Heart left ventricle (tissue), 13 donors: ENCODE data around the gene LAMA3.

Experiments
- CTCF ChIP-seq, 12 donors: fragments of 200-600 bp; sonication (generic) in 4 of 12; IDR thresholded peaks; one replicate each; pipeline versions ENCODE4 v1.5.0 to v1.8.0; 2018 to 2022; ENCODE audit warnings: antibody characterized with exemption in 12 of 12, mild to moderate bottlenecking in 5 of 12
- POLR2A ChIP-seq, 2 donors: fragments of 450-650 bp; IDR thresholded peaks; one replicate each; pipeline ENCODE4 v1.6.1; 2017; ENCODE audit warnings: antibody characterized with exemption in 2 of 2, mild to moderate bottlenecking in 2 of 2, moderate library complexity in 2 of 2
- donor health status: ischemic (EF 13 %, LVEDD 7.1; RV severe dilation, severe dysfunction).
- donor health status: DM: no; HTN: yes; CAD: no.
- donor health status: DM: no; HTN: no; CAD: no.
- donor health status: ischemic (EF 25% LVEDD 6.9; RV normal size, moderate dysfunction).
- donor health status: ischemic (EF 25% LVEDD 5.7; RV mildly dilated, moderate dysfunction).
- donor health status: ischemic (EF 35%, LVEDD 5.7; RV mildly dilated, moderate dysfunction).
- donor health status: nonischemic (EF 11% LVEDD 7.7; RV severe dilation, severe dysfunction).
- donor health status: DM: yes; HTN: yes; CAD: no.
- donor health status: PGD.
- donor health status: ischemic (EF 29% LVEDD 5.4; RV normal size, mild dysfunction).
- donor health status: nonischemic (EF 23%, LVEDD 6.1; RV moderate dilation, normal function).

- TF ChIP-seq POLR2A (IDR thresholded peaks at IDR 0.05) (no peak), CTCF (IDR thresholded peaks at IDR 0.05) (no peak)
These were observed 301.5 kb downstream of the LAMA3 start for GRCh38 chr18:23990474-23991410.
